HPDE6-E6E7 (cell line): ENCODE measurements around the gene DNAJC1.
"Not testable (repeated sequence)": the region's sequence is repeated elsewhere in the genome, so short reads cannot be mapped to it uniquely, and the experiment has no call there.

Experiments
- DNase-seq: peaks from one replicate; pipeline ENCODE4 v3.0.0; 2011; ENCODE audit warnings: missing footprints; ENCODE audit errors: extremely low spot score

Gene DNAJC1

DNA sequence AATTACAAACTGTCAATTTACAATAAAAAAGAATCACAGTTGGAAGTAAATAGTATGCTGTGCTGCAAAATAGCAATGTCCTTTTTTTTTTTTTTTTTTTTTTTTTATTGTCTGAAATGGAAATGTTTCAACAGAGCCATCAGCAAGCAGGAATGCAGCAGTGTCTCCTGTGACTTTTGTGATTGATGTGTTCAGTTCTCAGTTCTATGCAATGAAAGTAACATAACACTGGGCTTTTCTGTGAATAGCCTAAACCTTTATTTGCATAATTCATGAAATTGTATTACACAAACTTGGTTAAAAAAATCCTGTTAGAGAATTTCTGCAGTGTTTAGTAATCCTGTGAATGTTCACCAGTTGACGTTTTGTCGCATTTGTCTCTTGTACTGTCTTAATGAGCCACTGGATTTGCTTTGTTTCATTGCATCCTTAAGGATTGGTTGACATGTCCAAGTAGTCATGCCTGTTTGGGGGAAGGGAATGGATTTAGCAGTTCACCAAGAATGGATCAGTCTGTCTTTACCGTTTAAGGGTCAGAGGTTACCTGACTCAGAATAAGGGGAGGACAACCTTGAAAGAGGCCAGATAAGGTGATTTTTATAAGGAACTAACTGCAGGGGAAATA is 276.8 kb downstream of the DNAJC1 start:
- DNase-seq = no peak

DNA sequence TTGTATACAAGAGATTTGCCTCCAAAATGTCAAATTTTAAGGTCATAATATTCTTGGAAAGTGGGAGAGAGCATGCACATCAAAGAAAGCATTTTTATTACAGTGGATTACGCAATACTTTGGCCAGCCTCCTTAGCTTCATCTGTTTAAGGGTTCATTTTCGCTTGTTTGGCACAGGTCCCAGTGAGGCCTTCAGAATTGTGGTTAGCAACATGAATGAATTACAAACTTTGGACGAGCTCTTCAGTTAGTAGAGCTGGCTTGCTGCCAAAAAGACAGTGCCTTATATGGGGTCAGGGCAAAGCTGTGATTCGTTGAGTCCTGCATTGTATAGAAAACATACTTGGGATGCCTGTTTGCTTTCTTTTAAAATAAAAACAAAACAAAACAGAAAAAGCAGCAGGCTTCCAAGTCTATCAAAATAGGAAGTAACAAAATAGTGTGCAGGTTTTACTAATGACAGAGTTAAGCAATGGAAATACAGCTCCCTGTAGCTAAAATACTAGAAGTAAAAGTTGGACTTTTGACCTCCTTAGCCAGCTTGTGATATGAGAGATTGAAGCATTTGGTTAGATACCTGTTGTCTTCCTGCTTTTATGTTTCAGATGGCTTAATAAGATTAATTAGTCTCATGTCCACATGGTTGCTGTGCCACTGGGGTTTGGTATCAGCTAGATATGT is 278.7 kb downstream of the DNAJC1 start:
- DNase-seq = peak; percentile 46

DNA sequence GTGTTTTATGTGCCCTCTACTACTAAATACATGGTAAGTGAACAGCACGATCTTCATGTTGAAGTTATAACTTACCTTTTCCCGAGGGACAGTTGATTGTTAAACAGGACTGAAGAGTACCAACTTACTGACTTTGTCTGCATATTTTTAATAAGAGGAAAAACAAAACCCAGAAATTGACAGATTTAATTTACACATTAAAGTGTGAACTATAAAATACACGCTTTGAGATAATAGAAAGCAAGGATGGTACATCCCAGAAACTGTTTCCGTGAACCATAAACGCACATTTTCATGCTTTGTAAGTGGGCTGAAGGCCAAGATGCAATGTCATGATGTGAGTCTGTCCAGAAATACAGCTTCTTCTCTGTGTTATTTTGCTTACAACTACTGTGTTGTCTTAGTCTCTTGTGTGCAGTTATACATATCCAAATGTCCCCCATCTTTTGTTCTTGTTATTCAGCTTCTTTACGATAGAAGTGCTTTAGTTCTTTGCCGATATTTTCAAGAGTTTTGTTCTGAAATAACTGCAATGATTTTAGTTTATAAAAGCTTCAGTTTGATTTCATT is 279.4 kb downstream of the DNAJC1 start:
- no peak for DNase-seq

DNA sequence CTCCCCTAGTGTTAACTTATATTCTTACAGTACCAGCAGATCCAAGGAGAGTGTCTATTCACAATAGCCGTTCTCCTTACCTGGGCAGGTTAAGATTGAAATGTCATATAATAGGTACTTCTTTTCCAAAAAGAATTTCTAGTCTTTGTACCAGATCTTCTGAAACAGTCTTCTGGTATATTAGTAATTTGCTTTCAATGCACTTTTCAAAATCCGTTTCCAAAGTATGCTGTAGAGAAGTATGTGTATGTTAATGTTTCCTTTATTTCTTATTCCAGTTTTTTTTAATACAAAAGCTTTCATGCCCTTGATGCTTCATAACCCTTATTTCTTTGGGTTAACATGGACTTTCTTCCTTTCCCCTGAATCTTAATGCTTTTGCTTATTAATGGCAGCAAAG is 281.3 kb downstream of the DNAJC1 start:
- no peak for DNase-seq

DNA sequence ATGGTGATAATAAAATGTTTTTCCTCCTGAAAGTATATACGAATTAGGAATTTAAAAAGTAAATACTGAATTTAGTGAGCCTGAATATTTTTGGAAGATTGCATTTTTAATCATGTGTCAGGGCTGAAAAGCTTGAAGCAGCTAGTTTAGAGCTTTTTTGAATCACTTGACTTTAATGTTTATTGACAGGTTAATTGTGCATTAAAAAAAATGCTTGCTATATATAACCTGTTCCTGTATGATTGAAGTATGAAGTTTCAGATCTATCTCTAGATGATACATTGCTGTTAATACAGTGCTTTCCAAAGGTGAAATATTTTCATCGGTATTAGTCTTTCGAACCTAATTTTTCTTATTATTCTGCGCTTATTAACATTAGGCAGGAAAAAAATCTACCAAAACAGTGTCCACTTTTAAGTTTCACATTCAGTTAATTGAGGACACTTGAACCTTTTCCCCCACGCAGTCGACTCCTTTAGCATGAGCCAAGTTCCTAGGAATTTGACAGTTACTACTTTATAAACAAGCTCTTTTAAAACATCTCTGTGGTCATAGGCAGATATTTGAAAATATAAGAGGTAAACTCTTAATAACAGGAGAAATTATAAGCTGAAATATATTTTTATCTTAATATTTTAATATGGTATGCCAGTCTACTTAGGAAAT is 282.4 kb downstream of the DNAJC1 start:
- no peak for DNase-seq

DNA sequence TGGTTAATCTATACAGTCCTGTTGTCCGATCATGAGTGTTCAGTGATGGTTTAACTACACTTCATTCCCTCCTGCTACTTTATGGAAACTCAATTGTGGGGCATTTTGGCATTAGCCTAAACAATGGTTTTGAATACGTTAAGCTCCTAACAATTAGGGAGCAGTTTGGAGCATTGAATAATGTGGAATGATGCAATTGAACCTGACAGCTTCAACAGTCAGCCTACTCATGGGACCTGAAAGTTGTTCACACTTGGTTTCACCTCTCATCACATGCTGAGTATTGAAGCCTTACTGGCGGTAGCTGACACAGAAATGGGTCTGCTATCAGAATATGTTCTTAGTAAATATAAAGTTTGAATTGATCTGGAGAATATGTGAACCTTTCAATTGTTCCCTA is 283.4 kb downstream of the DNAJC1 start:
- DNase-seq = no peak

DNA sequence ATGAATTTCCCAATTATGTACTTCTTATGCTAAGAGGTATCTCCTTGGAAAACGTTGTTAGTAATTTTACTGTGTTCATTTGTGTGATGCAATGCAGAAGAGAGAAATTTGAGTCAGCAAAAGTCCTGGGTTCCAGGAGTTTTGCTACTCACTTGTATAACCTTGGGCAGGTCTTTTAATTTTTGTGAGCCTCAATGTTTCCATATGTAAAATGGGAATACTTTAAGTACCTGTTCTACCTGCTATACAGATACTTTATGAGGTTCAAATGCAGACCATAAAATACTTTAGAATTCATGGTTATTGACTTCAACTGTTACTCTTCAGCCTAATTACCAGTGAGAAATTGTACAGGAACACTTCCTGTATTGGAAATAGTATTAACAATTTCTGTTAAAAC is 284.0 kb downstream of the DNAJC1 start:
- no peak for DNase-seq

DNA sequence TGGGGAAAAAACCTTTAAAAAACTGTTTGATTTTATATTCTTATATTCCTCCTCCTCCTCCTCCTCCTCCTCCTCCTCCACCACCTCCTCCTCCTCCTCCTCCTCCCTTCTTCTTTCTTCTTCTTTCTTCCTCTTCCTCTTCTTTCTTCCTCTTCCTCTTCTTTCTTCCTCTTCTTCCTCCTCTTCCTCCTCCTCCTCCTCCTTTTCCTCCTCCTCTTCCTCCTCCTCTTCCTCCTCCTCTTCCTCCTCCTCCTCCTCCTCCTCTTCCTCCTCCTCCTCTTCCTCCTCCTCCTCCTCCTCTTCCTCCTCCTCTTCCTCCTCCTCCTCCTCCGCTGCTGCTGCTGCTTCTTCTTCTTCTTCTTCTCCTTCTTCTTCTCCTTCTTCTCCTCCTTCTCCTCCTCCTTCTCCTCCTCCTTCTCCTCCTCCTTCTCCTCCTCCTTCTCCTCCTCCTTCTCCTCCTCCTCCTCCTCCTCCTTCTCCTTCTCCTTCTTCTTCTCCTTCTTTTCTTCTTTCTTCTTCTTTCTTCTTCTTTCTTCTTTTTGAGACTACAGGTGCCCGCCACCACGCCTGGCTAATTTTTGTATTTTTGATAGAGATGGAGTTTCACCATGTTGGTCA is 286.0 kb downstream of the DNAJC1 start:
- DNase-seq = not testable (repeated sequence)

DNA sequence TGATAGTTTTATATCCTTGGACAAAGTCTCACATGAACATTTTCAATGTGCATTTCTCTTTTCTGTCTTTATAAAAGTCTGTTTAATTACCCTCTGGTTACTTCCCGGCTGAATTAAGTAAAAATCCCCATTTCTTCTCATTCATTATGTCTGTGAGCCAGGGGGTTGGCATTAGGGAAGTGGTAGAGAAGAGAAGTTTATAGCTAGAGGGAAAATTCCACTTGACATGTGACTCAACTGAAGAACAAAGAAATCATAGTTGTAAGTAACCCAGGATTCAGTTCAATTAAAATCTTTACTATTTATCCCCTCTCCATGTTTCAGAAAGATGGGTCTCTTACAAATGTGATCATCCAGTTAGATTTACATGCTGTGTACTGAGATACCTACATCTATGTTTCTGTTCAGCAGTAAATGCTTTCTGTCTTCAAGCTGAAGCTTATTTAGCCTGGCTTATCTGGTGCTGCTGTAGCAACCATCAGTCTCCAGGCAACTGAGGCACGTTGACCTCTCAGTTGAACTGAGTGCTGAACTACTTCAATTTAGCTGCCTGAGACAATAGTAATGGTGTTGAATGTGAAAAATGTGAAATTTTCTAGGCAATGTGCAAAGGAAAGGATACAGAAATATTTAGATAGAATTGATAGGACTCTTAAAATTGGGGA is 287.9 kb downstream of the DNAJC1 start:
- DNase-seq = no peak

DNA sequence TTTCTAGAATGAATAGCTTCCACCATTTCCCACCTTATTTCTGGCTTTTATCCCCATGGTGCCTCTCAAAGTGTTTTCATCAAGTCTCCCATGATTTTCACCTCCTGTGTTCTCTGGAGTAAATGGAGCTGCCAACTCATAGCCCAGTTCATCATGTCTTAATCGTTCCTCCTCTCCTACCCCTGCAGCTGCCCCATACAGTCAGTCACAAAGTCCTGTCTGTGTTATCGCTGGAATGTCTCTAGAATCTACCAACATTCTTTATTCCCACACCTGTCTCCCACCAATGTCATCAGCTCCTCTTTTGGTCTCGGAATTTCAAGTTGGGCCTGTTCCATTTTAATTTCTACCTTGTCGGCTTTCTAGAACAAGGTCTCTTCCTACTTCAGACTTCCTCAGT is 290.6 kb downstream of the DNAJC1 start:
- no peak for DNase-seq

DNA sequence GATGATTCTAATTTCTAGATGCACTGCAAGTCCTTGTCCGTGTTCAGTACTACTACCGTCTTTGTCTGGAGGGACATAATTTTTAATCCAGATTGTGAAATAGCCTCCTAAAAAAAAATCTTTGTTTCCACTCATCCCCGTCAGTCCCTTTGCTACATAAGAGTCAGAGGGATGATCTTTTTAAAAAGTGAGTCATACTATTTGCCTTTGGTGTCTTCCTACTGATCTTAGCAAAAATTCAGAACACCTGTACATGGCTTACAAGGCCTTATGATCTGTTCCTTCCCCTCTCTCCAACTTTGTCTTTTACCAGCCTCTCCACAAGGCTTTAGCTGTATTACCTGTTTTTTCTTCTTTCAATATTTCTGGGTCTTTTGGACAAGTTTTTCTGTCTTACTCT is 296.0 kb downstream of the DNAJC1 start:
- DNase-seq = no peak
